Esophagus muscularis mucosa (tissue), 4 donors: ENCODE measurements around the gene PLEKHF1. TPM values are rescaled to one million over a fixed set of nuclear protein-coding genes. Genes with fewer than 3 reads are reported as not detected.
"Not testable (repeated sequence)": the region's sequence is repeated elsewhere in the genome, so short reads cannot be mapped to it uniquely, and the experiment has no call there.

Experiments
- DNase-seq: peaks from one replicate; pipeline ENCODE4 v3.0.0-alpha.2; 2017; ENCODE audit errors: extremely low spot score
- H3K27ac ChIP-seq, 4 donors: fragments of 200-600 bp; sonication (generic); replicated peaks in 1 of 4; 1 replicate in 3 of 4; 2 replicates in 1 of 4; pipeline ENCODE4 v1.5.1; 2016 to 2019; ENCODE audit warnings: mild to moderate bottlenecking in 1 of 4
- H3K27me3 ChIP-seq, 4 donors: fragments of 200-600 bp; sonication (generic); one replicate each; pipeline versions ENCODE4 v1.5.1 to v1.6.0; 2016 to 2019
- H3K36me3 ChIP-seq, 4 donors: fragments of 200-600 bp; sonication (generic); one replicate each; pipeline ENCODE4 v1.5.1; 2016 to 2019
- H3K4me1 ChIP-seq, 4 donors: fragments of 200-600 bp; sonication (generic); one replicate each; pipeline ENCODE4 v1.5.1; 2016 to 2019
- H3K4me3 ChIP-seq, 4 donors: fragments of 200-600 bp; sonication (generic); 1 replicate in 2 of 4; 2 replicates in 2 of 4; pipeline ENCODE4 v1.5.1; 2016 to 2019; ENCODE audit warnings: mild to moderate bottlenecking in 4 of 4, moderate library complexity in 1 of 4
- H3K9me3 ChIP-seq, 4 donors: fragments of 200-600 bp; sonication (generic); 1 replicate in 3 of 4; 2 replicates in 1 of 4; pipeline ENCODE4 v1.5.1; 2016 to 2019
- CTCF ChIP-seq, 3 experiments: fragments of 200-600 bp in 2 of 3; fragments of 450-650 bp in 1 of 3; sonication (generic) in 2 of 3; IDR thresholded peaks; one replicate each; pipeline ENCODE4 v1.5.1; 2017 to 2019; ENCODE audit warnings: antibody characterized with exemption in 3 of 3, mild to moderate bottlenecking in 2 of 3, moderate library complexity in 1 of 3
- EP300 ChIP-seq: sonication (generic); formaldehyde crosslinking; IDR thresholded peaks from one replicate; pipeline ENCODE4 v1.6.1; 2017; ENCODE audit warnings: antibody characterized with exemption
- POLR2A ChIP-seq: fragments of 450-650 bp; IDR thresholded peaks from one replicate; pipeline ENCODE4 v1.6.1; 2017; ENCODE audit warnings: antibody characterized with exemption, moderate library complexity, mild to moderate bottlenecking, low read depth
- POLR2AphosphoS5 ChIP-seq, 2 donors: sonication (generic); formaldehyde crosslinking; IDR thresholded peaks; one replicate each; pipeline ENCODE4 v1.6.1; 2017; ENCODE audit warnings: antibody characterized with exemption in 2 of 2
- WGBS: methylation state at CpG from one replicate; pipeline ENCODE4 v1.1.5; 2018; 5-methylcytosine and 5-hydroxymethylcytosine counted together
- intact Hi-C: fragments of 100-400 bp; cut with DNase I; formaldehyde crosslinking; loops from one replicate; pipeline ENCODE4 v1.15.1; 2023
- total RNA-seq, 4 donors: library from RNA; depleted of rRNA; stranded (reverse); fragments of >200 nt; gene quantifications; one replicate each; pipeline versions ENCODE4 v1.1.0 to v1.2.1, GENCODE V29; 2016

PLEKHF1 gene
- total RNA-seq, 4 donors from 2014 or later, result 27.4 to 58.6 (median 36.1) TPM

- peaks cover 15 to 30% (median 22%) of the 10 kb centered on the region in 4 donors for H3K36me3 ChIP-seq
- WGBS, result 91% methylated on average over 5 of the region's 5 CpGs
- intact Hi-C loops, result no loop called here
Measured at GRCh38 chr19:29670255-29670654, 5.0 kb downstream of the PLEKHF1 start.

GRCh38 chr19:29671026-29671392 lies 5.7 kb downstream of the PLEKHF1 start:
- intact Hi-C loops, DNase-seq, H3K9me3 ChIP-seq, H3K4me3 ChIP-seq, H3K27me3 ChIP-seq: not testable (repeated sequence)
- peaks cover 77 to 99% (median 96%) of the 10 kb centered on the region in 4 donors for H3K4me1 ChIP-seq
- H3K27ac ChIP-seq, result peak overlapping the region; percentile 52 to 65 (median 63)
- WGBS, result 73% methylated on average over 6 of the region's 6 CpGs
- H3K36me3 ChIP-seq, result peaks cover 20 to 37% (median 30%) of the 10 kb centered on the region in 4 donors

More at GRCh38 chr19:29670255-29670654, 5.0 kb downstream of the PLEKHF1 start:
- peak overlapping the region in 3 of 4 donors; percentile 52 to 63 (median 63) for H3K27ac ChIP-seq
- no peaks in the 10 kb centered on the region for H3K27me3 ChIP-seq
- H3K4me1 ChIP-seq, result peaks cover 70 to 98% (median 94%) of the 10 kb centered on the region in 4 donors
- no peak overlapping the region for H3K4me3 ChIP-seq
- DNase-seq, result no peak
- TF ChIP-seq CTCF (IDR thresholded peaks at IDR 0.05) (no peak), POLR2A (no peak), EP300 (no peak), POLR2AphosphoS5 (IDR thresholded peaks at IDR 0.05) (no peak)
- H3K9me3 ChIP-seq, result no peaks in the 10 kb centered on the region

GRCh38 chr19:29671393-29672160 lies 6.3 kb downstream of the PLEKHF1 start:
- H3K27me3 ChIP-seq, result no peaks in the 10 kb centered on the region
- H3K4me1 ChIP-seq, result peaks cover 83 to 99% (median 96%) of the 10 kb centered on the region in 4 donors
- peak overlapping the region in 1 of 4 donors; percentile 3 for H3K4me3 ChIP-seq
- peak in 2 of 3 experiments; percentile 21 to 34 for TF ChIP-seq CTCF (IDR thresholded peaks at IDR 0.05)
- TF ChIP-seq EP300, result no peak
- peak; percentile 51 to 66 for TF ChIP-seq POLR2AphosphoS5 (IDR thresholded peaks at IDR 0.05)
- WGBS, result 36% methylated on average over 5 of the region's 12 CpGs
- no peaks in the 10 kb centered on the region for H3K9me3 ChIP-seq
- no peak for DNase-seq
- intact Hi-C loops, result no loop called here
- peak overlapping the region; percentile 52 to 65 (median 63) for H3K27ac ChIP-seq
- H3K36me3 ChIP-seq, result peaks cover 20 to 42% (median 34%) of the 10 kb centered on the region in 4 donors

- H3K36me3 ChIP-seq, result peaks cover 20 to 48% (median 41%) of the 10 kb centered on the region in 4 donors
- H3K4me1 ChIP-seq, result peaks cover 84 to 99% (median 96%) of the 10 kb centered on the region in 4 donors
- no peak for DNase-seq
- WGBS, result 91% methylated on average over 8 of the region's 8 CpGs
- TF ChIP-seq EP300 (no peak), CTCF (IDR thresholded peaks at IDR 0.05) (no peak), POLR2A (no peak), POLR2AphosphoS5 (IDR thresholded peaks at IDR 0.05) (no peak)
- no peaks in the 10 kb centered on the region for H3K27me3 ChIP-seq
- intact Hi-C loops, result no loop called here
- H3K9me3 ChIP-seq, result no peaks in the 10 kb centered on the region
- H3K4me3 ChIP-seq, result no peak overlapping the region
- peak overlapping the region; percentile 52 to 65 (median 63) for H3K27ac ChIP-seq
Measured at GRCh38 chr19:29672319-29672932, 7.2 kb downstream of the PLEKHF1 start.

- Histone ChIP-seq H3K36me3 (peaks cover 20 to 54% (median 42%) of the 10 kb centered on the region in 4 donors), H3K9me3 (no peaks in the 10 kb centered on the region), H3K27ac (peak overlapping the region in 1 of 4 donors; percentile 63), H3K4me1 (peaks cover 84 to 99% (median 96%) of the 10 kb centered on the region in 4 donors), H3K4me3 (no peak overlapping the region), H3K27me3 (no peaks in the 10 kb centered on the region)
- DNase-seq, result no peak
- intact Hi-C loops, result no loop called here
- WGBS, result 85% methylated on average over 9 of the region's 11 CpGs
- TF ChIP-seq POLR2A (no peak), CTCF (IDR thresholded peaks at IDR 0.05) (no peak), POLR2AphosphoS5 (IDR thresholded peaks at IDR 0.05) (no peak), EP300 (no peak)
Measured at GRCh38 chr19:29672933-29673336, 7.7 kb downstream of the PLEKHF1 start.
